HG02870 (cell line): ENCODE results near the gene KLHL25.

ENCODE experiments used
- ATAC-seq: cut with Tn5 transposase; IDR thresholded peaks from one replicate; pipeline ENCODE4 v1.9.1; 2021; ENCODE audit warnings: mild to moderate bottlenecking, moderate library complexity; ENCODE audit not compliant: unreplicated experiment

The KLHL25 gene

GRCh38 chr15:85748729-85749128 lies 46.0 kb downstream of the KLHL25 start:
- ATAC-seq = no peak

GRCh38 chr15:85748176-85748575 lies 46.5 kb downstream of the KLHL25 start:
- no peak for ATAC-seq

GRCh38 chr15:85746641-85747040 lies 48.1 kb downstream of the KLHL25 start:
- no peak for ATAC-seq

- no peak for ATAC-seq
Measured at GRCh38 chr15:85745525-85746150, 49.1 kb downstream of the KLHL25 start.

GRCh38 chr15:85745023-85745422 lies 49.7 kb downstream of the KLHL25 start:
- no peak for ATAC-seq

GRCh38 chr15:85744579-85744978 lies 50.1 kb downstream of the KLHL25 start:
- ATAC-seq = no peak

- no peak for ATAC-seq
Measured at GRCh38 chr15:85743392-85744055, 51.2 kb downstream of the KLHL25 start.

GRCh38 chr15:85742186-85742821 lies 52.4 kb downstream of the KLHL25 start:
- no peak for ATAC-seq

- no peak for ATAC-seq
Measured at GRCh38 chr15:85741662-85742061, 53.1 kb downstream of the KLHL25 start.

- ATAC-seq = no peak
Measured at GRCh38 chr15:85741021-85741421, 53.7 kb downstream of the KLHL25 start.

- no peak for ATAC-seq
Measured at GRCh38 chr15:85737061-85737460, 57.7 kb downstream of the KLHL25 start.

- no peak for ATAC-seq
Measured at GRCh38 chr15:85733416-85733815, 61.3 kb downstream of the KLHL25 start.

- peak; percentile 77 for ATAC-seq
Measured at GRCh38 chr15:85730001-85730820, 64.5 kb downstream of the KLHL25 start.

GRCh38 chr15:85727068-85727467 lies 67.7 kb downstream of the KLHL25 start:
- ATAC-seq = no peak

- no peak for ATAC-seq
Measured at GRCh38 chr15:85726454-85726853, 68.3 kb downstream of the KLHL25 start.

GRCh38 chr15:85725564-85725963 lies 69.2 kb downstream of the KLHL25 start:
- ATAC-seq = no peak

- no peak for ATAC-seq
Measured at GRCh38 chr15:85725019-85725418, 69.7 kb downstream of the KLHL25 start.

- ATAC-seq = no peak
Measured at GRCh38 chr15:85723960-85724945, 70.5 kb downstream of the KLHL25 start.

GRCh38 chr15:85722374-85723152 lies 72.2 kb downstream of the KLHL25 start:
- no peak for ATAC-seq
